ENCODE data around the gene APPL2.
"Not testable (repeated sequence)": the region's sequence is repeated elsewhere in the genome, so short reads cannot be mapped to it uniquely, and the experiment has no call there.

APPL2 gene

GRCh38 chr12:105192624-105193225, 43.2 kb downstream of the APPL2 start:
- Histone ChIP-seq H3K79me1 (ENCODE audit: low read depth, low read length) (no peaks in the 10 kb centered on the region), H3K9me3 (replicated peaks in 1 of 2; ENCODE audit: control insufficient read depth in 2 of 2, insufficient read depth in 1 of 2, low read depth in 1 of 2, low read length in 2 of 2) (no peaks in the 10 kb centered on the region), H2AK5ac (ENCODE audit: low read depth, low read length) (no peak overlapping the region), H3K36me3 (replicated peaks in 1 of 2; ENCODE audit: control insufficient read depth in 2 of 2, insufficient read depth in 2 of 2, low read length in 2 of 2) (peaks cover 14 to 98% of the 10 kb centered on the region in 2 donors), H3K9ac (ENCODE audit: low read depth, low read length, poor library complexity) (no peak overlapping the region), H4K91ac (ENCODE audit: low read depth, low read length, poor library complexity) (no peak overlapping the region), H3K4me1 (ENCODE audit: control insufficient read depth in 2 of 2, insufficient read depth in 1 of 2, low read depth in 1 of 2, low read length in 2 of 2) (no peaks in the 10 kb centered on the region), H3K27me3 (ENCODE audit: control insufficient read depth in 3 of 3, insufficient read depth in 3 of 3, low read depth in 1 of 3, low read length in 3 of 3) (no peaks in the 10 kb centered on the region), H2BK5ac (ENCODE audit: low read length) (no peak overlapping the region), H2AFZ (ENCODE audit: low read length) (no peak overlapping the region), H2BK12ac (ENCODE audit: low read length) (no peak overlapping the region), H3K4me3 (ENCODE audit: low read length in 2 of 2) (no peak overlapping the region), H3K4ac (ENCODE audit: low read length) (no peak overlapping the region), H3K4me2 (ENCODE audit: insufficient read depth, low read length, poor library complexity, severe bottlenecking) (no peak overlapping the region), H3K14ac (ENCODE audit: low read length) (no peak overlapping the region), H3K27ac (replicated peaks; ENCODE audit: low read length) (no peak overlapping the region), H2BK15ac (ENCODE audit: low read length) (no peak overlapping the region), H2BK120ac (ENCODE audit: low read depth, low read length) (no peak overlapping the region), H4K8ac (ENCODE audit: low read depth, low read length) (no peak overlapping the region), H3K18ac (ENCODE audit: low read length) (no peak overlapping the region), H3K23ac (ENCODE audit: low read depth, low read length, poor library complexity) (no peak overlapping the region)
- no peak for DNase-seq (ENCODE audit: low spot score)
- WGBS, 2 donors (ENCODE audit: extremely low coverage in 2 of 2, insufficient read length in 2 of 2, insufficient replicate concordance in 1 of 2), result no CpG with 5 or more reads among the region's 1 CpG

GRCh38 chr12:105190530-105190929, 45.4 kb downstream of the APPL2 start:
- Histone ChIP-seq H4K8ac (ENCODE audit: low read depth, low read length) (no peak overlapping the region), H3K4me3 (ENCODE audit: low read length in 2 of 2) (no peak overlapping the region), H2BK120ac (ENCODE audit: low read depth, low read length) (no peak overlapping the region), H3K27me3 (ENCODE audit: control insufficient read depth in 3 of 3, insufficient read depth in 3 of 3, low read depth in 1 of 3, low read length in 3 of 3) (no peaks in the 10 kb centered on the region), H3K9me3 (replicated peaks in 1 of 2; ENCODE audit: control insufficient read depth in 2 of 2, insufficient read depth in 1 of 2, low read depth in 1 of 2, low read length in 2 of 2) (peaks cover 0 to 7% of the 10 kb centered on the region in 2 donors), H3K36me3 (replicated peaks in 1 of 2; ENCODE audit: control insufficient read depth in 2 of 2, insufficient read depth in 2 of 2, low read length in 2 of 2) (peaks cover 10 to 98% of the 10 kb centered on the region in 2 donors), H3K9ac (ENCODE audit: low read depth, low read length, poor library complexity) (no peak overlapping the region), H4K91ac (ENCODE audit: low read depth, low read length, poor library complexity) (no peak overlapping the region), H2BK12ac (ENCODE audit: low read length) (no peak overlapping the region), H3K4me1 (ENCODE audit: control insufficient read depth in 2 of 2, insufficient read depth in 1 of 2, low read depth in 1 of 2, low read length in 2 of 2) (no peaks in the 10 kb centered on the region), H2BK5ac (ENCODE audit: low read length) (no peak overlapping the region), H3K23ac (ENCODE audit: low read depth, low read length, poor library complexity) (no peak overlapping the region), H2AFZ (ENCODE audit: low read length) (no peak overlapping the region), H2AK5ac (ENCODE audit: low read depth, low read length) (no peak overlapping the region), H2BK15ac (ENCODE audit: low read length) (no peak overlapping the region), H3K14ac (ENCODE audit: low read length) (no peak overlapping the region), H3K27ac (replicated peaks; ENCODE audit: low read length) (no peak overlapping the region), H3K18ac (ENCODE audit: low read length) (no peak overlapping the region), H3K4me2 (ENCODE audit: insufficient read depth, low read length, poor library complexity, severe bottlenecking) (no peak overlapping the region), H3K4ac (ENCODE audit: low read length) (no peak overlapping the region), H3K79me1 (ENCODE audit: low read depth, low read length) (no peaks in the 10 kb centered on the region)
- no CpG with 5 or more reads among the region's 6 CpGs for WGBS, 2 donors (ENCODE audit: extremely low coverage in 2 of 2, insufficient read length in 2 of 2, insufficient replicate concordance in 1 of 2)
- DNase-seq (ENCODE audit: low spot score), result no peak

GRCh38 chr12:105189293-105189692, 46.7 kb downstream of the APPL2 start:
- no peak overlapping the region for H3K18ac ChIP-seq (ENCODE audit: low read length)
- H3K36me3 ChIP-seq (replicated peaks in 1 of 2; ENCODE audit: control insufficient read depth in 2 of 2, insufficient read depth in 2 of 2, low read length in 2 of 2), result peaks cover 13 to 99% of the 10 kb centered on the region in 2 donors
- H2AK5ac ChIP-seq (ENCODE audit: low read depth, low read length), result no peak overlapping the region
- H3K9me3 ChIP-seq (replicated peaks in 1 of 2; ENCODE audit: control insufficient read depth in 2 of 2, insufficient read depth in 1 of 2, low read depth in 1 of 2, low read length in 2 of 2), result peaks cover 4 to 13% of the 10 kb centered on the region in 2 donors
- H3K27ac ChIP-seq (replicated peaks; ENCODE audit: low read length), result no peak overlapping the region
- H3K14ac ChIP-seq (ENCODE audit: low read length), result no peak overlapping the region
- no peaks in the 10 kb centered on the region for H3K4me1 ChIP-seq (ENCODE audit: control insufficient read depth in 2 of 2, insufficient read depth in 1 of 2, low read depth in 1 of 2, low read length in 2 of 2)
- H3K4ac ChIP-seq (ENCODE audit: low read length), result no peak overlapping the region
- H4K8ac ChIP-seq (ENCODE audit: low read depth, low read length), result no peak overlapping the region
- no peak overlapping the region for H3K4me3 ChIP-seq (ENCODE audit: low read length in 2 of 2)
- no peak overlapping the region for H2BK120ac ChIP-seq (ENCODE audit: low read depth, low read length)
- H2BK15ac ChIP-seq (ENCODE audit: low read length), result no peak overlapping the region
- WGBS, 2 donors (ENCODE audit: extremely low coverage in 2 of 2, insufficient read length in 2 of 2, insufficient replicate concordance in 1 of 2), result no CpG with 5 or more reads among the region's 6 CpGs
- no peak overlapping the region for H2BK12ac ChIP-seq (ENCODE audit: low read length)
- no peak overlapping the region for H3K9ac ChIP-seq (ENCODE audit: low read depth, low read length, poor library complexity)
- no peak overlapping the region for H2AFZ ChIP-seq (ENCODE audit: low read length)
- no peaks in the 10 kb centered on the region for H3K27me3 ChIP-seq (ENCODE audit: control insufficient read depth in 3 of 3, insufficient read depth in 3 of 3, low read depth in 1 of 3, low read length in 3 of 3)
- peaks cover 2% of the 10 kb centered on the region for H3K79me1 ChIP-seq (ENCODE audit: low read depth, low read length)
- DNase-seq (ENCODE audit: low spot score), result no peak
- H3K23ac ChIP-seq (ENCODE audit: low read depth, low read length, poor library complexity), result no peak overlapping the region
- H3K4me2 ChIP-seq (ENCODE audit: insufficient read depth, low read length, poor library complexity, severe bottlenecking), result no peak overlapping the region
- no peak overlapping the region for H4K91ac ChIP-seq (ENCODE audit: low read depth, low read length, poor library complexity)
- H2BK5ac ChIP-seq (ENCODE audit: low read length), result no peak overlapping the region

GRCh38 chr12:105183976-105184375, 52.0 kb downstream of the APPL2 start:
- Histone ChIP-seq H3K9me3 (replicated peaks in 1 of 2; ENCODE audit: control insufficient read depth in 2 of 2, insufficient read depth in 1 of 2, low read depth in 1 of 2, low read length in 2 of 2) (peaks cover 4 to 25% of the 10 kb centered on the region in 2 donors), H3K36me3 (replicated peaks in 1 of 2; ENCODE audit: control insufficient read depth in 2 of 2, insufficient read depth in 2 of 2, low read length in 2 of 2) (peaks cover 9 to 55% of the 10 kb centered on the region in 2 donors)
- H3K4me3 ChIP-seq (ENCODE audit: low read length in 2 of 2); H3K27me3 ChIP-seq (ENCODE audit: control insufficient read depth in 3 of 3, insufficient read depth in 3 of 3, low read depth in 1 of 3, low read length in 3 of 3); H3K27ac ChIP-seq (replicated peaks; ENCODE audit: low read length); H2BK12ac ChIP-seq (ENCODE audit: low read length); H3K4me2 ChIP-seq (ENCODE audit: insufficient read depth, low read length, poor library complexity, severe bottlenecking); H3K4ac ChIP-seq (ENCODE audit: low read length); H3K18ac ChIP-seq (ENCODE audit: low read length); H4K91ac ChIP-seq (ENCODE audit: low read depth, low read length, poor library complexity); H3K23ac ChIP-seq (ENCODE audit: low read depth, low read length, poor library complexity); H2AFZ ChIP-seq (ENCODE audit: low read length); H3K4me1 ChIP-seq (ENCODE audit: control insufficient read depth in 2 of 2, insufficient read depth in 1 of 2, low read depth in 1 of 2, low read length in 2 of 2); H3K9ac ChIP-seq (ENCODE audit: low read depth, low read length, poor library complexity); H2BK120ac ChIP-seq (ENCODE audit: low read depth, low read length); H3K14ac ChIP-seq (ENCODE audit: low read length); H2AK5ac ChIP-seq (ENCODE audit: low read depth, low read length); DNase-seq (ENCODE audit: low spot score); H4K8ac ChIP-seq (ENCODE audit: low read depth, low read length); H2BK15ac ChIP-seq (ENCODE audit: low read length); H3K79me1 ChIP-seq (ENCODE audit: low read depth, low read length); H2BK5ac ChIP-seq (ENCODE audit: low read length): not testable (repeated sequence)
- no CpG with 5 or more reads among the region's 5 CpGs for WGBS, 2 donors (ENCODE audit: extremely low coverage in 2 of 2, insufficient read length in 2 of 2, insufficient replicate concordance in 1 of 2)

All from neuronal stem cell (in vitro differentiated cells).